Skin epidermis (tissue), 12 donors: ENCODE measurements around the gene MAGEA9B.
"Not testable (repeated sequence)": the region's sequence is repeated elsewhere in the genome, so short reads cannot be mapped to it uniquely, and the experiment has no call there.

Experiments used
- H3K27ac ChIP-seq, 21 experiments: fragments of 200-600 bp; sonication (generic) in 11 of 21; one replicate each; pipeline ENCODE4 v1.5.0; 2020; ENCODE audit warnings: mild to moderate bottlenecking in 3 of 21, inconsistent platforms in 2 of 21, moderate library complexity in 2 of 21
- H3K4me3 ChIP-seq, 7 experiments: fragments of 200-600 bp; sonication (generic) in 2 of 7; one replicate each; pipeline ENCODE4 v1.5.0; 2020; ENCODE audit warnings: inconsistent platforms in 2 of 7, mild to moderate bottlenecking in 2 of 7, moderate library complexity in 1 of 7

MAGEA9B gene

GRCh38 chrX:149540131-149540620 lies 47.1 kb downstream of the MAGEA9B start:
- Histone ChIP-seq H3K27ac (peak overlapping the region; percentile 9 to 91 (median 85)), H3K4me3 (peak overlapping the region; percentile 45 to 71 (median 57))

- peak overlapping the region; percentile 35 to 71 (median 53) for H3K4me3 ChIP-seq
- peak overlapping the region in 16 of 21 experiments; percentile 58 to 89 (median 76) for H3K27ac ChIP-seq
Measured at GRCh38 chrX:149539283-149540130, 47.8 kb downstream of the MAGEA9B start.

DNA sequence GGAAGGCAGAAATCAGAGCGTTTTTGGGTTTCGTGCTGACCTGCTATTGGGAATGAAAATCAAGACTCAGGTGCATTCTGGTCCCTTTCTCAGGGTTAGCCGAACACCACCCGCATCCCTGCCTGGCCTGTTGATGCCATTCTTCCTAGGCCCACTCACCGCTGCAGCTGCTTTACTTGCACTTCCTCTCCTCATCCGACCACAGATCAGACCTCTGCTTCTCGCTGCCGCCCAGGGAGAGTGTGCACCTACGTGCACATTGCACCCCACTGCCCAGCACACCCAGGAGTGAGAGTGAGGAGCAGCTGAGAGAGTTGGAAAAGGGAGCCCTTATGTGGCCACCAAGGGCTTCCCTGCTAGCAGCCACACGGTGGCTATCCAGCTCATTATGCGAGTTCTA lies 49.8 kb downstream of the MAGEA9B start:
- H3K27ac ChIP-seq, H3K4me3 ChIP-seq: not testable (repeated sequence)

DNA sequence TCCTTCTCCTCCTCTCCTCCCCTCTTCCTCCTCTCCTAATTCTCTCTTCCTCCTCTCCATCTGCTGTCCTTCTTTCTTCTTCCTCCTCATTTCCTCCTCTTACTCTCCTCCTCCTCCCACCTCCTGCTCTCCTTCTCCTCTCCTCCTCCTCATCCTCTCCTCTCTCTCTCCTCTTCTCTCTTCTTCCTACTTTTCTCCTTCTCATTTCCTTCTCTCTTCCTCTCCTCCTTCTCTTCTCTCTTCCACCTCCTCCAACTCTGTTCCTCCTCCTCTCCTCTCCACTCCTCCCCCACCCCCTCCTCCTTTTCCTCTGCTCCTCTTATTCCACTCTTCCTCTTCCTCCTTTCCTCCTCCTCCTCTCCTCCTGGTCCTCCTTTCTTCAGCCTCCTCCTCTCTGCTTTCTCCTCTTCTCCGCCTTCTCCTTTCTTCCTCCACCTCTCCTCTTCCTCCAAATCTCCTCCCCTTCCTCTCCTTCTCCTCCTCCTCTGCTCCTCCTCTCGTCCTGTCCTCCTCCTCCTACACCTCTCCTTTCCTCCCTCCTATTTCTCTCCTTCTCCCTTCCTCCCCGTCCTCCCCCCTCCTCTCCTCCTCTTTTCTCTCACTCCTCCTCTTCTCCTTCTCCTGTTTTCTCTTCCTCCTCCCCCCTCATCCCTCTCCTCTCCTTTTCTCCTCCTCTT lies 52.2 kb downstream of the MAGEA9B start:
- H3K4me3 ChIP-seq, H3K27ac ChIP-seq: not testable (repeated sequence)

GRCh38 chrX:149533999-149534398 lies 53.3 kb downstream of the MAGEA9B start:
- not testable (repeated sequence) for H3K4me3 ChIP-seq, H3K27ac ChIP-seq

DNA sequence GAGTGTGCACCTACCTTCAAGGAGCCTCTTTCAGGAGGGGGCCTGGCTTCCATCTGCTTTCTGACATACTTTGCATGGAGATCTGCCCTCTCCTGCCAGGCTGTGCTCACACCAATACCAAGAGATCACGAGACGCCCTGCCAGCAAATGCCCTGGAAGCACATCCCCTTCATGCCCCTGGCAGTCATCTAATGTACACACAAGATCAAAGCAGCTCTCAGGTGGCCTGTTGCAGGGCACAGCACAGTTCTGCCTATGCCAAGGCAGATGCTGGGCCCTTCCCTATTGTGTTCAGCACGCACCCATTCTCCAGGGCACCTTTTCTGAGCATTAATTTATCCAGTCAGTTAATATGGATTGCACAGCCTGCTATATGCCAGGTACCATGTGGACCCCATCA lies 54.4 kb downstream of the MAGEA9B start:
- not testable (repeated sequence) for H3K4me3 ChIP-seq, H3K27ac ChIP-seq
